HepG2 (cell line): ENCODE results near the gene VEZT.

ENCODE experiments used
- ATAD3A ChIP-seq: sonication (generic); formaldehyde crosslinking; IDR thresholded peaks from 2 replicates; pipeline ENCODE4 v1.4.0; 2020; ENCODE audit warnings: missing genetic modification reagents
- ATRX ChIP-seq: sonication (generic); formaldehyde crosslinking; IDR thresholded peaks from 2 replicates; pipeline ENCODE4 v1.4.0; 2020; ENCODE audit warnings: missing genetic modification reagents, borderline replicate concordance
- HNRNPUL1 ChIP-seq: fragments of 200-400 bp; formaldehyde crosslinking; IDR thresholded peaks from 2 replicates; pipeline ENCODE4 v1.6.1; 2017; ENCODE audit warnings: low read depth, mild to moderate bottlenecking, low read length, moderate library complexity
- STAT6 ChIP-seq: sonication (generic); formaldehyde crosslinking; IDR thresholded peaks from 2 replicates; pipeline ENCODE4 v1.4.0; 2020; ENCODE audit warnings: missing genetic modification reagents, mild to moderate bottlenecking, borderline replicate concordance
- TCF12 ChIP-seq, 2 experiments: fragments of 450-650 bp in 1 of 2; sonication (generic) in 1 of 2; formaldehyde crosslinking in 1 of 2; IDR thresholded peaks; 2 replicates each; pipeline versions ENCODE4 v1.6.1 to v1.8.0; 2017 to 2022; ENCODE audit warnings: antibody characterized with exemption in 1 of 2, mild to moderate bottlenecking in 1 of 2, missing genetic modification reagents in 1 of 2, moderate library complexity in 1 of 2

DNA sequence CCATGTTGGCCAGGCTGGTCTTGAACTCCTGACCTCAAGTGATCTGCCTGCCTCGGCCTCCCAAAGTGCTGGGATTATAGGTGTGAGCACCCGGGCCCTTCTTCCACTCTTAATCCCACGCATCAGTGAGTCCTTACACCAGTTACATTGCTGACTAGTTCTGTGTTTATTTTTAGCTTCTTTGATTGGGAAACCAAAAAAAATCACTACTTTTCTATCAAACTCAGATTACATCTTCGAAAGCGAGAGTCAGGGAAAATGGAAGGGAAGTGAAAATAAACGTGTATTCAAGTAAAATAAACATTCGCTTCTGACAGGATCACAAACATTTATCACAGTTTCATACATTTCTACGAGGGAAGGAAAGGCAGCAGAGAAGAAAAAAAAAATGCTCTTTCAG lies 32.5 kb upstream of the VEZT start:
- TF ChIP-seq ATRX (CRISPR knock-in tag) (no peak), HNRNPUL1 (no peak), TCF12 (IDR thresholded peaks at IDR 0.05) (no peak), TCF12 (CRISPR knock-in tag; IDR thresholded peaks at IDR 0.05) (no peak), STAT6 (CRISPR knock-in tag) (no peak), ATAD3A (CRISPR knock-in tag) (no peak)
